GM21619 (cell line): ENCODE measurements around the gene ANKHD1.
A peak's percentile ranks its signal among the peaks of the same experiment; 100 is the strongest.

Source experiments
- ATAC-seq: cut with Tn5 transposase; IDR thresholded peaks from one replicate; pipeline ENCODE4 v1.9.1; 2021; ENCODE audit not compliant: unreplicated experiment

The ANKHD1 gene

GRCh38 chr5:140367256-140368013 is 34.2 kb upstream of the ANKHD1 start:
- ATAC-seq: no peak

GRCh38 chr5:140371356-140372151 is 30.1 kb upstream of the ANKHD1 start:
- ATAC-seq: no peak

GRCh38 chr5:140372971-140373487 is 28.6 kb upstream of the ANKHD1 start:
- peak; percentile 58 for ATAC-seq

GRCh38 chr5:140381351-140381750 is 20.3 kb upstream of the ANKHD1 start:
- no peak for ATAC-seq

- ATAC-seq: no peak
Measured at GRCh38 chr5:140381972-140382371, 19.7 kb upstream of the ANKHD1 start.

GRCh38 chr5:140382866-140383265 is 18.8 kb upstream of the ANKHD1 start:
- ATAC-seq: no peak

GRCh38 chr5:140383300-140383699 is 18.3 kb upstream of the ANKHD1 start:
- ATAC-seq: no peak

GRCh38 chr5:140388052-140388451 is 13.6 kb upstream of the ANKHD1 start:
- no peak for ATAC-seq

- no peak for ATAC-seq
Measured at GRCh38 chr5:140391312-140391711, 10.3 kb upstream of the ANKHD1 start.

GRCh38 chr5:140391732-140392131 is 9.9 kb upstream of the ANKHD1 start:
- ATAC-seq: no peak

- ATAC-seq: no peak
Measured at GRCh38 chr5:140393738-140394137, 7.9 kb upstream of the ANKHD1 start.

GRCh38 chr5:140398379-140398811 is 3.2 kb upstream of the ANKHD1 start:
- ATAC-seq: no peak

- ATAC-seq: no peak
Measured at GRCh38 chr5:140399979-140400729, 1.5 kb upstream of the ANKHD1 start.

- ATAC-seq: peak; percentile 63
Measured at GRCh38 chr5:140400730-140401361, 787 bp upstream of the ANKHD1 start.

- ATAC-seq: no peak
Measured at GRCh38 chr5:140402258-140403074, 833 bp downstream of the ANKHD1 start.

- ATAC-seq: no peak
Measured at GRCh38 chr5:140403613-140404012, 2.0 kb downstream of the ANKHD1 start.

GRCh38 chr5:140408750-140409241 is 7.2 kb downstream of the ANKHD1 start:
- no peak for ATAC-seq

- no peak for ATAC-seq
Measured at GRCh38 chr5:140413230-140413629, 11.6 kb downstream of the ANKHD1 start.

GRCh38 chr5:140417235-140417634 is 15.6 kb downstream of the ANKHD1 start:
- no peak for ATAC-seq
